Measurements from ENCODE around the gene SYDE2.

DNA sequence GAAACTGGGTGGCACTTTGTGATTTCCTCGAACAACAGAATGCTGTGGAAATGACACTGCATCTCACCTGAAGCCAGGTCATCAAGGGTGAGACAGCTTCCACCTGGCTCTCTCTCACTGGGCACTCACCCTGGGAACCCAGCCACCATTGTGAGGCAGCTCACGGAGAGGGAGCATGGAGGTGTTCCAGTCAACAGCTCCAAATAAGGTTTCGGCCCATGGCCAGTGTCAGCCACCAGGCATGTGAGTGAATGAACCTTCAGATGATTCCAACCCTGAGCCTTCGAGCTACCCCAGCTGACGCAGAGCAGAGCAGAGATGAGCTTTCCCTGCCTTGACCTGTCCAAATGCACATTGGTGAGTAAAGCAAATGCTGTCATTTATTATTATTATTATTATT lies 58.1 kb downstream of the SYDE2 start:
- TF ChIP-seq CTCF (IDR thresholded peaks at IDR 0.05) (no peak), POLR2A (IDR thresholded peaks at IDR 0.05) (no peak), POLR2AphosphoS5 (IDR thresholded peaks at IDR 0.05) (no peak)

Measured in stomach (tissue), 4 donors.